Loucy (cell line): ENCODE measurements around the gene ZBTB16.

ENCODE experiments used
- H2AFZ ChIP-seq: fragments of 200-600 bp; sonication (generic); 2 replicates; pipeline ENCODE4 v1.6.0; 2016; ENCODE audit warnings: antibody characterized with exemption, mild to moderate bottlenecking, low read length, moderate library complexity
- H3F3A ChIP-seq: fragments of 200-600 bp; 2 replicates; pipeline ENCODE4 v1.6.0; 2016; ENCODE audit warnings: antibody characterized with exemption, low read depth, mild to moderate bottlenecking
- H3K27me3 ChIP-seq: fragments of 200-600 bp; sonication (generic); 2 replicates; pipeline ENCODE4 v1.6.1; 2014; ENCODE audit warnings: low read length, mild to moderate bottlenecking; ENCODE audit not compliant: insufficient read depth, poor library complexity, severe bottlenecking
- H3K36me3 ChIP-seq: fragments of 200-600 bp; sonication (generic); 2 replicates; pipeline ENCODE4 v1.6.1; 2016; ENCODE audit warnings: low read length; ENCODE audit not compliant: insufficient read depth
- H3K4me1 ChIP-seq: fragments of 200-600 bp; sonication (generic); 2 replicates; pipeline ENCODE4 v1.5.1; 2014; ENCODE audit warnings: low read length, mild to moderate bottlenecking; ENCODE audit not compliant: insufficient read depth, poor library complexity, severe bottlenecking
- H3K4me2 ChIP-seq: fragments of 200-600 bp; sonication (generic); 2 replicates; pipeline ENCODE4 v1.6.0; 2014; ENCODE audit warnings: antibody characterized with exemption, low read length, low read depth, mild to moderate bottlenecking; ENCODE audit not compliant: poor library complexity, severe bottlenecking
- H3K4me3 ChIP-seq: fragments of 200-600 bp; sonication (generic); 2 replicates; pipeline ENCODE4 v1.5.1; 2014; ENCODE audit warnings: low read length, mild to moderate bottlenecking, mixed read lengths; ENCODE audit not compliant: poor library complexity, severe bottlenecking
- H3K79me2 ChIP-seq: fragments of 200-600 bp; sonication (generic); 2 replicates; pipeline ENCODE4 v1.6.1; 2014; ENCODE audit warnings: low read length; ENCODE audit not compliant: insufficient read depth
- H3K9ac ChIP-seq: fragments of 200-600 bp; sonication (generic); 2 replicates; pipeline ENCODE4 v1.6.0; 2014; ENCODE audit warnings: mild to moderate bottlenecking, low read depth, low read length, moderate library complexity; ENCODE audit not compliant: poor library complexity, severe bottlenecking
- H3K9me2 ChIP-seq: fragments of 200-600 bp; sonication (generic); replicated peaks from 2 replicates; pipeline ENCODE4 v1.6.1; 2016; ENCODE audit warnings: low read depth, low read length, mixed read lengths
- H3K9me3 ChIP-seq: fragments of 200-600 bp; sonication (generic); 2 replicates; pipeline ENCODE4 v1.6.1; 2014; ENCODE audit warnings: mild to moderate bottlenecking, antibody characterized with exemption, low read length, low read depth; ENCODE audit not compliant: insufficient read depth
- H4K20me1 ChIP-seq: fragments of 200-600 bp; sonication (generic); 2 replicates; pipeline ENCODE4 v1.6.0; 2014; ENCODE audit warnings: antibody characterized with exemption, low read length, mild to moderate bottlenecking; ENCODE audit not compliant: insufficient read depth, poor library complexity, severe bottlenecking
- CTCF ChIP-seq: fragments of 200-600 bp; sonication (generic); conservative IDR thresholded peaks from 2 replicates; pipeline ENCODE4 v1.5.1; 2014; ENCODE audit warnings: mild to moderate bottlenecking, antibody characterized with exemption, low read length
- EZH2phosphoT487 ChIP-seq: fragments of 200-600 bp; IDR thresholded peaks from 2 replicates; pipeline ENCODE4 v1.6.1; 2018; ENCODE audit warnings: antibody characterized with exemption, mild to moderate bottlenecking, moderate library complexity, borderline replicate concordance

The ZBTB16 gene

GRCh38 chr11:114152162-114152561, 92.7 kb downstream of the ZBTB16 start:
- no peaks in the 10 kb centered on the region for H3K79me2 ChIP-seq

GRCh38 chr11:114152785-114153184, 93.3 kb downstream of the ZBTB16 start:
- H3K4me1 ChIP-seq, result peaks cover 46% of the 10 kb centered on the region
- TF ChIP-seq EZH2phosphoT487, result no peak
- TF ChIP-seq CTCF, result no peak

More at GRCh38 chr11:114152162-114152561, 92.7 kb downstream of the ZBTB16 start:
- H4K20me1 ChIP-seq, result no peaks in the 10 kb centered on the region
- no peaks in the 10 kb centered on the region for H3K36me3 ChIP-seq
- H3F3A ChIP-seq, result no peaks in the 10 kb centered on the region; the same call in 1 of the 2 replicates
- TF ChIP-seq EZH2phosphoT487 (no peak), CTCF (no peak)
- no peaks in the 10 kb centered on the region for H3K27me3 ChIP-seq
- H3K4me2 ChIP-seq, result no peak overlapping the region
- H3K4me3 ChIP-seq, result no peak overlapping the region
- H3K9me3 ChIP-seq, result no peaks in the 10 kb centered on the region
- H3K4me1 ChIP-seq, result peaks cover 45% of the 10 kb centered on the region
- no peak overlapping the region for H2AFZ ChIP-seq
- no peaks in the 10 kb centered on the region for H3K9me2 ChIP-seq
- H3K9ac ChIP-seq, result no peak overlapping the region

GRCh38 chr11:114153224-114153623, 93.7 kb downstream of the ZBTB16 start:
- no peaks in the 10 kb centered on the region for H3K79me2 ChIP-seq
- no peaks in the 10 kb centered on the region for H3K9me2 ChIP-seq
- H3K4me2 ChIP-seq, result no peak overlapping the region
- H3K9ac ChIP-seq, result no peak overlapping the region
- H3F3A ChIP-seq, result no peaks in the 10 kb centered on the region
- H3K4me1 ChIP-seq, result peaks cover 47% of the 10 kb centered on the region
- H3K27me3 ChIP-seq, result no peaks in the 10 kb centered on the region
- no peaks in the 10 kb centered on the region for H4K20me1 ChIP-seq
- H3K4me3 ChIP-seq, result no peak overlapping the region
- no peaks in the 10 kb centered on the region for H3K9me3 ChIP-seq
- H3K36me3 ChIP-seq, result no peaks in the 10 kb centered on the region
- no peak for TF ChIP-seq CTCF
- no peak for TF ChIP-seq EZH2phosphoT487
- H2AFZ ChIP-seq, result no peak overlapping the region

More at GRCh38 chr11:114152785-114153184, 93.3 kb downstream of the ZBTB16 start:
- Histone ChIP-seq H3K9me2 (no peaks in the 10 kb centered on the region), H3K9me3 (no peaks in the 10 kb centered on the region), H3K9ac (no peak overlapping the region), H3K4me3 (no peak overlapping the region), H3K36me3 (no peaks in the 10 kb centered on the region), H3F3A (no peaks in the 10 kb centered on the region), H3K27me3 (no peaks in the 10 kb centered on the region), H3K4me2 (no peak overlapping the region), H4K20me1 (no peaks in the 10 kb centered on the region), H2AFZ (no peak overlapping the region), H3K79me2 (no peaks in the 10 kb centered on the region)
